IMR-90 (cell line): ENCODE results near the gene PNKP.
A peak's percentile ranks its signal among the peaks of the same experiment; 100 is the strongest.

Source experiments
- CEBPB ChIP-seq: IDR thresholded peaks from 2 replicates; pipeline ENCODE4 v1.6.1; 2012; ENCODE audit warnings: low read depth, low read length, improper control_type of control experiment
- CHD1 ChIP-seq: IDR thresholded peaks from 2 replicates; pipeline ENCODE4 v1.6.1; 2012; ENCODE audit warnings: low read depth, low read length, improper control_type of control experiment
- MAFK ChIP-seq: IDR thresholded peaks from 2 replicates; pipeline ENCODE4 v1.6.1; 2012; ENCODE audit warnings: low read depth, low read length, improper control_type of control experiment
- MXI1 ChIP-seq: IDR thresholded peaks from 2 replicates; pipeline ENCODE4 v1.6.1; 2012; ENCODE audit warnings: low read depth, mild to moderate bottlenecking, low read length, moderate library complexity, borderline replicate concordance
- NFE2L2 ChIP-seq: fragments of 150-350 bp; IDR thresholded peaks from 2 replicates; pipeline ENCODE4 v1.6.1; 2016; ENCODE audit warnings: low read depth, mild to moderate bottlenecking, low read length
- POLR2A ChIP-seq: IDR thresholded peaks from 2 replicates; pipeline ENCODE4 v1.6.1; 2012; ENCODE audit warnings: mild to moderate bottlenecking, low read depth, low read length
- RAD21 ChIP-seq: IDR thresholded peaks from 2 replicates; pipeline ENCODE4 v1.6.1; 2012; ENCODE audit warnings: low read length, improper control_type of control experiment
- RCOR1 ChIP-seq: IDR thresholded peaks from 2 replicates; pipeline ENCODE4 v1.6.1; 2012; ENCODE audit warnings: mild to moderate bottlenecking, low read length, improper control_type of control experiment; ENCODE audit not compliant: insufficient replicate concordance
- SMC3 ChIP-seq: fragments of 150-350 bp; IDR thresholded peaks from 2 replicates; pipeline ENCODE4 v1.6.1; 2016; ENCODE audit warnings: low read depth, mild to moderate bottlenecking, antibody characterized with exemption, low read length, moderate library complexity
- TF ChIP-seq, protein P1 (sequence below): conservative IDR thresholded peaks from 2 replicates; pipeline ENCODE4 v1.5.1; 2012; ENCODE audit warnings: mild to moderate bottlenecking, low read depth, low read length, improper control_type of control experiment
- TF ChIP-seq, protein P2 (sequence below): fragments of 150-350 bp; IDR thresholded peaks from 2 replicates; pipeline ENCODE4 v1.6.1; 2016; ENCODE audit warnings: low read depth, mild to moderate bottlenecking, low read length, moderate library complexity, borderline replicate concordance

DNA sequence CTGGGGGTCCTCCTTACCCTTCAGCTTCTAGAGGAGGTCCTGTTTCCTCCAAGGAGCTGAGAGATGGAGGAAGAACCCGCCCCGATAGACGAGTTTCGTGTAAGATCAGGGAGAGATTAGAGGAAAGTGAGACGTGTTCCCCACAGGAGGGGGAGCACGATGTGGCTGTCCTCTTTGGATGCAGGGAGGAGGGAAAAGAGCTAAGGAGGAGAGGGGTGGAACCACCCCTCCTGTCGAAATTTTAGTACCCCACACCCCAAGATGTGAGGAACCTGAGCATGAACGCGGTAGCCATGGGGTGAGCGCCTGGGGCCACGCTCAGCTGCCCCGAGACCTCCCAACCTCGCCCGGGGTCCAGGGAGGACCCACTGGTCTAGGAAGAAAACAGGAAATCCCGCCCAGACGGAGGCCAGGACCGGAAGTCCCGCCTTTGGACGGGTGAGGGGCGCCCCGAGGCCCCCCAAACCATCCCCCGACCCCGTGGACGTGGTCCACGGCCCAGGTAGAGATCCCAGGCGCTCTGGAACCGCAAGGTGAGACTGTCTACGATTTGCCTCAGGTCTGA is 8.6 kb upstream of the PNKP start:
- TF ChIP-seq, protein P1, sequence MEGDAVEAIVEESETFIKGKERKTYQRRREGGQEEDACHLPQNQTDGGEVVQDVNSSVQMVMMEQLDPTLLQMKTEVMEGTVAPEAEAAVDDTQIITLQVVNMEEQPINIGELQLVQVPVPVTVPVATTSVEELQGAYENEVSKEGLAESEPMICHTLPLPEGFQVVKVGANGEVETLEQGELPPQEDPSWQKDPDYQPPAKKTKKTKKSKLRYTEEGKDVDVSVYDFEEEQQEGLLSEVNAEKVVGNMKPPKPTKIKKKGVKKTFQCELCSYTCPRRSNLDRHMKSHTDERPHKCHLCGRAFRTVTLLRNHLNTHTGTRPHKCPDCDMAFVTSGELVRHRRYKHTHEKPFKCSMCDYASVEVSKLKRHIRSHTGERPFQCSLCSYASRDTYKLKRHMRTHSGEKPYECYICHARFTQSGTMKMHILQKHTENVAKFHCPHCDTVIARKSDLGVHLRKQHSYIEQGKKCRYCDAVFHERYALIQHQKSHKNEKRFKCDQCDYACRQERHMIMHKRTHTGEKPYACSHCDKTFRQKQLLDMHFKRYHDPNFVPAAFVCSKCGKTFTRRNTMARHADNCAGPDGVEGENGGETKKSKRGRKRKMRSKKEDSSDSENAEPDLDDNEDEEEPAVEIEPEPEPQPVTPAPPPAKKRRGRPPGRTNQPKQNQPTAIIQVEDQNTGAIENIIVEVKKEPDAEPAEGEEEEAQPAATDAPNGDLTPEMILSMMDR = no peak
- TF ChIP-seq MAFK (no peak), CHD1 (no peak), POLR2A (peak; percentile 50; the same call in 1 of the 2 replicates), NFE2L2 (no peak), CEBPB (no peak), SMC3 (no peak), MXI1 (no peak), RCOR1 (no peak), RAD21 (no peak)
- TF ChIP-seq, protein P2, sequence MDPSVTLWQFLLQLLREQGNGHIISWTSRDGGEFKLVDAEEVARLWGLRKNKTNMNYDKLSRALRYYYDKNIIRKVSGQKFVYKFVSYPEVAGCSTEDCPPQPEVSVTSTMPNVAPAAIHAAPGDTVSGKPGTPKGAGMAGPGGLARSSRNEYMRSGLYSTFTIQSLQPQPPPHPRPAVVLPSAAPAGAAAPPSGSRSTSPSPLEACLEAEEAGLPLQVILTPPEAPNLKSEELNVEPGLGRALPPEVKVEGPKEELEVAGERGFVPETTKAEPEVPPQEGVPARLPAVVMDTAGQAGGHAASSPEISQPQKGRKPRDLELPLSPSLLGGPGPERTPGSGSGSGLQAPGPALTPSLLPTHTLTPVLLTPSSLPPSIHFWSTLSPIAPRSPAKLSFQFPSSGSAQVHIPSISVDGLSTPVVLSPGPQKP = no peak
